Glomerular endothelial cell (primary cell): ENCODE results near the gene PELI2. TPM values are rescaled to one million over a fixed set of nuclear protein-coding genes. Genes with fewer than 3 reads are reported as not detected.
"Not testable (repeated sequence)": the region's sequence is repeated elsewhere in the genome, so short reads cannot be mapped to it uniquely, and the experiment has no call there.

ENCODE experiments used
- DNase-seq: peaks from one replicate; pipeline ENCODE4 v3.0.0-alpha.2; 2011; ENCODE audit warnings: low read depth, low spot score; ENCODE audit errors: extremely low read depth
- total RNA-seq: library from RNA; depleted of rRNA; stranded (reverse); fragments of >200 nt; gene quantifications from 2 replicates; pipeline ENCODE4 v1.2.3, GENCODE V29; 2015

Gene PELI2
- total RNA-seq, 1 donor from 2014 or later, result 3.7 TPM

DNA sequence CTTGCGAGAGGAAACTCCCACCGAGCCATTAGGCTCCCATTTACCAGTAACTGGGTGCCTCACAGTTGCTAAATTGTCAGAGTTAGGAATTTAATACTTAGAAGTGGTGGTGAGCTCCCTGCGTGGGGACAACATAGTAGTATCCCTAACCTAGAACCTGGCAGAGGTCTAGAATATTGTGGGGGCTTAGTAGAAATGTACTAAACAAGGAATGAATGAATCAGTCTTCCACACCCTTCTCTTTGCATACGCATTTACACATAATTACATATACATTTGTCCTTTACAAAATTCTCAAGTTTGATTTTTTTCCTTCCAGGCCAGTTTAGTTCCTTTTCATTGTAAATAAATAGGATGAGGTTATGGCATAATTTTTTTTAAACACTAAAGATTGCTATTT, 24.1 kb downstream of the PELI2 start:
- no peak for DNase-seq

DNA sequence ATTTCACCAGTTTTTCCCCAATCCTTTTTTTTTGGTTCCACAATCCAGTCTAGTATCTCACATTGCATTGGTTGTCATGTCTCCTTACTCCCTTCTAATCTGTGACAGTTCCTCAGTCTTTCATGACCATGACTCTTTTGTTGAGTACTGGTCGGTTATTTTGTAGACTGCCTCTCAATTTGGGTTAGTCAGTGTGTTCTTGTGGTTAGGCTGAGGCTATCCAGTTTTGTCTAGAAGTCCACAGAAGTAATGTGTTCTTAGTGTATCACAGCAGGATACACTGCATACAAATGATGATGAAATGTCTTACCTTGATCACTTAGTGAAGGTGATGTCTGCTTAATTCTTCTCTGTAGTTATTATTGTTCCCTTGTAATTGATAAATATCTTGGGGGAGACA, 24.8 kb downstream of the PELI2 start:
- DNase-seq, result no peak

- no peak for DNase-seq
Observed at GRCh38 chr14:56144176-56144575, 26.0 kb downstream of the PELI2 start.

DNA sequence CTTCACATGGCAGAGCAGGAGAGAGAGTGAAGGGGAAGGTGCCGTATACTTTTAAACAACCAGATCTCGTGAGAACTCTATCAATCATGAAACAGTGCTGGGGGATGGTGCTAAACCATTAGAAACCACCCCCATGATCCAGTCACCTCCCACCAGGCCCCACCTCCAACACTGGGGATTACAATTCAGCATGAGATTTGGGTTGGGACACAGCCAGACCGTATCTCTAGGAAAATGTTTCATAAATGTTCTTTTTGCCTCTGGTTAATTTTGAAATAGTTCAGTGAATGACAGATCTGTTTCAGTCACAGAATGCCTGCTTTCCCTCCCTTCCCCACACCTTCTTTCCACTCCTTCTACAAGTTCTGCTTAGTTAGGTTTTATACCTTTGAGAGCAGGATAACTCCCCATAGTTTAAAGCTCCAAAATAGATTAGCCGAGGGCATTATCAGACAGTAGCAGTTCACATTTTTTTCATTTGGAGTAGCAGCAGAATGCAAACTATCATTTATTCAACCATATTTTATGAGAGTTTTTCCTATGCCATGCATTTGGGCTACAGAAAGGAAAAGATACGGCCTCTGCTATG, 27.1 kb downstream of the PELI2 start:
- no peak for DNase-seq

GRCh38 chr14:56145965-56146364, 27.8 kb downstream of the PELI2 start:
- no peak for DNase-seq

DNA sequence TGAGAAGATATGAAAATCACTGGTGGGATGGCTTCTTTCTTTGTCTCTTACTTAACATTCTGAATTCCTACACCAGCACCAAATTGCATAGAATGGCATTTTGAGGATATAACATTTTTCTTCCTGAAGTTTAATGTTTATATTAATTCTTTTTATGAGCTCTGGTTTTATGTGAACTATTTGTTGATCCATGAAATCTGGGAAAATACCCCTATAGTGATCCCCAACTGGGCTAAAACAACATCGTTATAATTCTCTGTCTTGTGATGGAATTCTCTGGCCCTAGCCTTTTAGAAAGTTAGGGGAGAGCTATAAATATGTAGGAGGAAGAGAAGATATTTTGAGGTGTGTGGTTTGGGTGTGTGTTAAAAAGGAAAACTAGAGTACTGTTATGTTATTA, 29.2 kb downstream of the PELI2 start:
- no peak for DNase-seq

- no peak for DNase-seq
Observed at GRCh38 chr14:56147986-56148901, 30.0 kb downstream of the PELI2 start.

GRCh38 chr14:56149151-56149550, 30.9 kb downstream of the PELI2 start:
- no peak for DNase-seq

- DNase-seq, result no peak
Observed at GRCh38 chr14:56149995-56150394, 31.8 kb downstream of the PELI2 start.

GRCh38 chr14:56150645-56151345, 32.6 kb downstream of the PELI2 start:
- DNase-seq, result no peak

GRCh38 chr14:56152221-56152620, 34.0 kb downstream of the PELI2 start:
- no peak for DNase-seq

- DNase-seq, result no peak
Observed at GRCh38 chr14:56153267-56153666, 35.1 kb downstream of the PELI2 start.

- no peak for DNase-seq
Observed at GRCh38 chr14:56154321-56154720, 36.1 kb downstream of the PELI2 start.

DNA sequence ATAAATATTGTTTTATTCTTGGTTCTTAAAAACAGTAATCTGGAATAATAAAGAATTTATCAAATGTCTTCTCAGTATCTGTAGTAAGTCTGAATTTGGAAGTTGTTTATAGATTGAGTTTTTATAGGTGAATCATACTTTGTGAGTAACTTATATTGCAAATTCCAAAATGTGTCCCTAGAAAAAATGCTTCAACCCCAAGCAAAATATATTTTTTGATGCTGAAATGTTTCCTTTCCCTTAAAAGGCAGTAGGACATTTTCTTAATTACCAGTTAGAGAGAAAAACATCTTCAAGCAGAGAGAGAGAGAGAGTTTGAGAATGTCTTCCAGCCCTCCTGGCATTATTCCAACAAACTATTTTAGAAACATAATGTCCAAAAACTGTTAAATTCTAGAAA, 37.9 kb downstream of the PELI2 start:
- no peak for DNase-seq

DNA sequence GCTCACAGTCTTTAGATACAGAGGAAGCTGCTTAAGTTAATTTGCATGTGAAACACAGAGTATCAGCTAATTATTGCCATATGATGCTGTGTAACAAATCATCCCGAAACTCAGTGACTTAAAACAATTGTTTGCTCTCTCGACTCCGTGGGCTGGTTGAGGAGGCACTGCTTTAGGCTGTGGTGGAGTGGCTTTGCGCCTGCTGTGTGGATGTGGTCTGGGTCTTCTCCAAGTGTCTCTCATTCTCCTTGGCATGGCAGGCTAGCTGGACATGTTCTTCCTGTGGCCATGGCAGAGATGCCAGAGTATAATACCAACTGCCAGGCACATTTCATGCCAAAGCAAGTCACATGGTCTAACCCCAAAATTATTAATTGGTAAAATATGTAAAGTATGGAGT, 40.9 kb downstream of the PELI2 start:
- no peak for DNase-seq

DNA sequence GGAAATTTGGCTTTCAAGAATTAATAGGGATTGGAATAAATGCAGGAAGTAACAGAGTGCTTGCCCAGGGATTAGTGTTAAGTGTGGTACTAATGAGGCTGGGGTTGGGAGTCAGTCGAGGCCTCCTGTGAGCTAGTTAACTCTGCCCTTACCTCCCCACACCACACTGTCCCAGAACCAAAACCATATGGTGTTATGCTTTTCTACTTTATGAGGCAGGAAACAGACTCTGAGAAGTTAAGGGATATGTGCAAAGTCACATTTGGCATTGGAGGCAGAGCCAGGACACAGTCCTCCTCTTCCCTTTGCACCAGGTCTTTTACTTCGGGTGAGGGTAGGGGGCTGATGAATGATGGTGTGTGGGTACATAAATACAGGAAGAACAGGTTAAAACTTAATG, 41.9 kb downstream of the PELI2 start:
- no peak for DNase-seq

GRCh38 chr14:56161658-56162057, 43.4 kb downstream of the PELI2 start:
- DNase-seq, result no peak

DNA sequence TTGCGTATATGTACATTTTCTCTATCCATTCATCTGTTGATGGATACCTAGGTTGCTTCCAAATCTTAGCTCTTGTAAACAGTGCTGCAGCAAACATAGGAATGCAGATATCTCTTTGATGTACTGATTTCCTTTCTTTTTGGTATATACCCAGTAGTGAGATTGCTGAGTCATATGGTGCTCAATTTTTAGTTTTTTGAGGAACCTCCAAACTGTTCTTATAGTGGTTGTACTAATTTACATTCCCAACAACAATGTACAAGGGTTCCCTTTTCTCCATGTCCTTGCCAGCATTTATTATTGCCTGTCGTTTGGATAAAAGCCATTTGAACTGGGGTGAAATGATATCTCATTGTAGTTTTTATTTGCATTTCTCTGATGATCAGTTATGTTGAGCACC, 44.3 kb downstream of the PELI2 start:
- DNase-seq, result no peak

DNA sequence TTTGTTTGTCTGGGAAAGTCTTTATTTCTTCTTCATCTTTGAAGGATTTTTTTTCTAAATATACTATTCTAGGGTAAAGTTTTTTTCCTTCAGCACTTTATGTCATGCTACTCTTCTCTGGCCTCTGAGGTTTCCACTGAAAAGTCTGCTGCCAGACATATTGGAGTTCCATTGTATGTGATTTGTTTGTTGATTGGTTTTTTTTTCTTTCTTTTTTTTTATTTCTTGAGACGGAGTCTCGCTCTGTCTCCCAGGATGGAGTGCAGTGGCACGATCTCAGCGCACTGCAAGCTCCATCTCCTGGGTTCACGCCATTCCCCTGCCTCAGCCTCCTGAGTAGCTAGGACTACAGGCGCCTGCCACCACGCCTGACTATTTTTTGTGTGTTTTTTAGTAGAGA, 48.4 kb downstream of the PELI2 start:
- DNase-seq, result not testable (repeated sequence)

GRCh38 chr14:56168007-56168616, 49.9 kb downstream of the PELI2 start:
- DNase-seq, result no peak

DNA sequence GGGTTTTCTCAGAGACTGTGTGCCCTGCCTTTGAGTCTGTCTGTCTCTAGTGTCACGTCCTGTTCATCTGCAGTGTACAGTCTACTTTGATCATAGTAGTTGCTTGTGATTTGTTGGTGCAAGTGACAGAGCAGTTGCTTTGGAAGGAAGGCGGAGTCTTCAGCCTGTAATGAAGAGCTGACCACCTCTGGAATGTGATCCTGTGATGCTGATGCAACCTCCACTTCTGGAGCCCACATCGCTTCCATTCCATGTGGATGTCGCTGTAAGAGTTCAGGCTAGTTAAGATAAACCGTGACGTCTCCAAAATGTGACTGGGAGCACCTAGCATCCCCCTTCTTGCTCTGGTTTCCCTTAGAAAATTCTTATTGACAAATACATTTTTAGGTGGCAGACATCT, 51.8 kb downstream of the PELI2 start:
- DNase-seq, result no peak
